Bronchial epithelial cell (primary cell): ENCODE results near the gene FAM107B. TPM values are rescaled to one million over a fixed set of nuclear protein-coding genes. Genes with fewer than 3 reads are reported as not detected.

Experiments
- DNase-seq: peaks from one replicate; pipeline ENCODE4 v3.0.0-alpha.2; 2010; ENCODE audit warnings: low read depth
- FAIRE-seq: peaks from 2 replicates; lab custom pipeline; 2011; peaks lifted over from hg19 to GRCh38; lab: Jason Lieb, UNC
- H3K27me3 ChIP-seq: 2 replicates; pipeline ENCODE4 v1.5.1; 2011; ENCODE audit warnings: low read length; ENCODE audit not compliant: control insufficient read depth, insufficient read depth
- H3K36me3 ChIP-seq: 2 replicates; pipeline ENCODE4 v1.5.1; 2011; ENCODE audit warnings: low read length; ENCODE audit not compliant: control insufficient read depth, insufficient read depth
- H3K4me3 ChIP-seq: 2 replicates; pipeline ENCODE4 v1.5.1; 2011; ENCODE audit warnings: mild to moderate bottlenecking, low read depth, low read length, control low read depth
- CTCF ChIP-seq: IDR thresholded peaks from 2 replicates; pipeline ENCODE4 v1.5.1; 2011; ENCODE audit warnings: mild to moderate bottlenecking, moderate library complexity, low read length, control low read depth, inconsistent platforms; ENCODE audit not compliant: insufficient read depth, severe bottlenecking
- total RNA-seq: library from RNA; depleted of rRNA; stranded (reverse); fragments of >200 nt; gene quantifications from 2 replicates; pipeline ENCODE4 v1.2.1, GENCODE V29; 2014

The FAM107B gene
- total RNA-seq, 1 donor from 2014 or later, result 18.7 TPM

GRCh38 chr10:14468726-14469125 lies 306.0 kb downstream of the FAM107B start:
- no peak for TF ChIP-seq CTCF
- Histone ChIP-seq H3K4me3 (no peak overlapping the region), H3K36me3 (no peaks in the 10 kb centered on the region), H3K27me3 (no peaks in the 10 kb centered on the region)
- DNase-seq (no peak), FAIRE-seq (no peak)

Other genes with a start within 250 kb of the FAM107B start
- 0.79 and 1.3 TPM in 2 replicates for gene CDNF, start 63.1 kb upstream of the FAM107B start, total RNA-seq
- 6.3 and 6.8 TPM in 2 replicates for gene HSPA14, start 63.4 kb upstream of the FAM107B start, total RNA-seq
- gene MSANTD7, start 63.4 kb upstream of the FAM107B start, total RNA-seq, result 21.4 and 21.6 TPM in 2 replicates
- 6.1 and 7.4 TPM in 2 replicates for gene SUV39H2, start 104.0 kb upstream of the FAM107B start, total RNA-seq
- gene DCLRE1C, start 179.2 kb upstream of the FAM107B start, total RNA-seq, result 9.0 and 10.2 TPM in 2 replicates
- gene MEIG1, start 184.5 kb upstream of the FAM107B start, total RNA-seq, result not detected in 2 replicates